A549 treated with Hydrocortisone at 1 μM for 4 hours (cell line): ENCODE measurements around the gene SOCS7. TPM values are rescaled to one million over a fixed set of nuclear protein-coding genes. Genes with fewer than 3 reads are reported as not detected.

Experiments used
- total RNA-seq: library from RNA; stranded (reverse); fragments of 200-300 nt; extraction: Qiagen RNA extraction; gene quantifications from 5 replicates; pipeline ENCODE4 v1.2.3, GENCODE V29; 2022

The SOCS7 gene, protein sequence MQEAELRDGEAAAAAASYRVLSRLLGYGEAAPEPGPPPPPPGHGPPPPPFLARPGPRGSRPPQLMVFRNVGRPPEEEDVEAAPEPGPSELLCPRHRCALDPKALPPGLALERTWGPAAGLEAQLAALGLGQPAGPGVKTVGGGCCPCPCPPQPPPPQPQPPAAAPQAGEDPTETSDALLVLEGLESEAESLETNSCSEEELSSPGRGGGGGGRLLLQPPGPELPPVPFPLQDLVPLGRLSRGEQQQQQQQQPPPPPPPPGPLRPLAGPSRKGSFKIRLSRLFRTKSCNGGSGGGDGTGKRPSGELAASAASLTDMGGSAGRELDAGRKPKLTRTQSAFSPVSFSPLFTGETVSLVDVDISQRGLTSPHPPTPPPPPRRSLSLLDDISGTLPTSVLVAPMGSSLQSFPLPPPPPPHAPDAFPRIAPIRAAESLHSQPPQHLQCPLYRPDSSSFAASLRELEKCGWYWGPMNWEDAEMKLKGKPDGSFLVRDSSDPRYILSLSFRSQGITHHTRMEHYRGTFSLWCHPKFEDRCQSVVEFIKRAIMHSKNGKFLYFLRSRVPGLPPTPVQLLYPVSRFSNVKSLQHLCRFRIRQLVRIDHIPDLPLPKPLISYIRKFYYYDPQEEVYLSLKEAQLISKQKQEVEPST
- 11.6 to 16.9 TPM (median 13.4 TPM) in 5 replicates for total RNA-seq

DNA sequence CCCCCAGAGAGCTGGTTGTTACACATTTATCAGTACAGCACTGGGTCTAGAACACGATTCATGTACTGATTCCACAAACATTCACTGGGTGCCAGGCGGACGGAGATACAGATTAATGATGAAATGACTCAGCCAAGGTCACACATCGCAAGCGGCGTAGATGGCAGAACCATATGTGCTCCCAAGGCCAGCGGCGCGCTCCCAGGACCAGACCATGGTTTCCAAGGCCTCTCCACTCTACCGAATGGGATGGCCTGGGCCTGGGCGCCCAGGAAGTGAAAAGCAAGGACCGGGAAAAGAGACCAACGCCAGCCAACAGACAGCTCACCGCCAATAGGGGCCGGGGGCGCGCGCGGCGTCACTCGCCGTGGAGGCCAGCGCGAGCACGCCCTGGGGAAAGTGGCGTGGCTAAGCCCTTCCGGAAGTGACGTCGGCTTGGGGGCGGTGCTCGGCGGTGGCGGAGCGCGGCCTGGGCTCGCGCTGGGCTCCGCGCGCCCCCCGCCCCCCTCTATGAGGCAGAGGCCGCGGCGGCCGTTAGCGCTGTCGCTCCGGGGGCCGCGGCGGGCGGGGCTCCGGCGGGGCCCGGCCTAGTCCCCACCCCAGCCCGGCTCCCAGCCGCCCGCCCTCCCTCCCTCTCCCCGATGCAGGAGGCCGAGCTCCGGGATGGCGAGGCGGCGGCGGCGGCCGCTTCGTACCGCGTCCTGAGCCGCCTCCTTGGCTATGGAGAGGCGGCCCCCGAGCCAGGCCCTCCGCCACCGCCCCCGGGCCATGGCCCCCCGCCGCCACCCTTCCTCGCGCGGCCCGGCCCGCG is at the start of gene SOCS7:
TSS of gene SOCS7 (plus strand) at position 433 of the 811 bp plus-strand sequence. CDS start at position 642, 209 bp downstream.

DNA sequence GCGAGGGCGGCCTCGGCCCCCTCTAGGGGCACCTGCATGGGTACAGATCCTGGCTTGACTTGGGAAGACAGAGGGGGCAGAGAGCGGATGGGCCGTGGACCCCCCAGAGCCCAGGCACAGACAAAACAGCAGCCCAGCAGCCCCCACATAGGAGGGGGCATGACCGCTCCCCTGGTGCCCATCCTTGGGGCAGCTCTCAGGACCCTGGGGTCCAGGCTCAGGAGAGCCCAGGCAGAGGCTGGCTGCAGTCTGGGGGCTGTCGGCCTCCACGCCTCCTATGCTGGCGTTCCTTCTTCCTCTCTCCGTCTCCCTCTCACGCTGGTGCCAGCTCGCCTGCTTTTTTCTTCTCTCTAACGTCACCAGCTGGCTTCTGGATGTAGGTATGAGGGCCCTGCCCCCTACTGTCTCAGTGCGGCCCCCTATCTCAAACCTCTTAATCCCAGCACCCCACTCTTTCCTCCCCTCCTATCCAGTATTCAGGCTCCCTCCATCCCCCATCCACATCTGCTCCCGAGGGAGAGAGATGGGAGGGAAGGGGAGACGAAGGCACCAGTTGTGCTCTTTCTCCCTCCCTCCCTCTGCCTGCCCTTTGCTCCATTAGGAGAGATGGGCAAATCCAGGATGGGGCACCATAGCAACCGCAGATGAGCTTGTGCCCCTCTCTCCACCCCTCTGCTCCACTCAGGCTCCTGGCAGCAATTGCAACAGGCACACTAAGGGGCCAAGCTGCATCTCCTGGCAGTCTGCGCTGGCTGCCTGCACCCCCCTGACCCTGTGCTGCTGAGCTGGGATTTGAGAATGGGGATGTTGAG is 7.8 kb upstream of the SOCS7 start, which contains the start of gene GPR179:
TSS of gene GPR179 (minus strand) at position 349 of the 812 bp plus-strand sequence. CDS start at position 182, 167 bp downstream.

DNA sequence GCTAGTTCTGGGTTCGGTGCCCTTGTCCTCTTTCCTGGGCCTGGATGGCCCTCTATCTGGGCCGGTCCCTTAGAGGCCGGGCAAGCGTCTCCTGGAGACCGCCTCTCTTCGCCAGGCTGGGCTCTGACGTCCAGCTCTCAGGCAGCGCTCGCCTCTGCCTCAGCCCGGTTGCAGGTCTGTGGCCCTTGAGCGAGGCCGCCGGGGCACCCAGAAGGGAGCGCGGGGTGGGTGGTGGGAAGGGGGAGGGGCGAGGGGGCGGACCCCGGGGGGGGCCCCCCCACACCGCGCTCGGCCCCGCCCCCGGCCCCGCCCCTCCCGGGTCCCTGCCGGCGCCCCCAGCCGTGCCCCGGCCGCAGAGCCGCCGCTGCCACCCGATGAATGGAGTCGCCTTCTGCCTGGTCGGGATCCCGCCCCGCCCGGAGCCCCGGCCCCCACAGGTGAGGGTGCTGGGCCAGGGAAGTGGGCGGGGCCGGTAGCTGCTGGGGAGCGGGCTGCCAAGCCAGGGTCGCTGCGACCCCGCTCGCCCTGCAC is 76.5 kb downstream of the SOCS7 start, which contains the start of gene ARHGAP23:
TSS of gene ARHGAP23 (plus strand) at position 353 of the 531 bp plus-strand sequence. CDS start at position 375, 22 bp downstream.

Other genes with a start within 250 kb of the SOCS7 start
- not detected in 5 replicates for gene TBC1D3E, start 223.9 kb upstream of the SOCS7 start, total RNA-seq
- not detected in 5 replicates for gene TBC1D3, start 159.3 kb upstream of the SOCS7 start, total RNA-seq
- 59.6 to 65.9 TPM (median 63.6 TPM) in 5 replicates for gene MRPL45, start 54.7 kb upstream of the SOCS7 start, total RNA-seq
- 0.02 to 0.05 TPM (median 0.03 TPM) in 5 replicates for gene GPR179, start 7.9 kb upstream of the SOCS7 start, total RNA-seq
- 52.9 to 79.4 TPM (median 70.2 TPM) in 5 replicates for gene ARHGAP23, start 76.6 kb downstream of the SOCS7 start, total RNA-seq